GM23338 (cell line): Measurements from ENCODE around the gene TNNT3. TPM values are rescaled to one million over a fixed set of nuclear protein-coding genes. Genes with fewer than 3 reads are reported as not detected.

ENCODE experiments used
- ATAC-seq: fragments of 200-7000 bp; cut with Tn5 transposase; 3 replicates; pipeline ENCODE4 v1.9.1; 2020
- DNase-seq: peaks from one replicate; pipeline ENCODE4 v3.0.0-alpha.2; 2015; ENCODE audit warnings: low spot score
- H2AFZ ChIP-seq: fragments of 200-600 bp; sonication (generic); 2 replicates; pipeline ENCODE4 v1.8.0; 2016; ENCODE audit warnings: antibody characterized with exemption, mild to moderate bottlenecking, moderate library complexity
- H3F3A ChIP-seq: fragments of 200-600 bp; sonication (generic); replicated peaks from 2 replicates; pipeline ENCODE4 v1.8.0; 2017; ENCODE audit warnings: antibody characterized with exemption, mixed run types, low read depth
- H3K27ac ChIP-seq: fragments of 200-600 bp; sonication (generic); 2 replicates; pipeline ENCODE4 v1.6.1; 2016; ENCODE audit warnings: low read depth
- H3K27me3 ChIP-seq: fragments of 200-600 bp; sonication (generic); 2 replicates; pipeline ENCODE4 v1.8.0; 2016; ENCODE audit warnings: mild to moderate bottlenecking, mixed run types, moderate library complexity; ENCODE audit not compliant: insufficient read depth
- H3K36me3 ChIP-seq: fragments of 200-600 bp; sonication (generic); 2 replicates; pipeline ENCODE4 v1.8.0; 2016; ENCODE audit warnings: mild to moderate bottlenecking; ENCODE audit not compliant: insufficient read depth
- H3K4me1 ChIP-seq: fragments of 200-600 bp; sonication (generic); 2 replicates; pipeline ENCODE4 v1.8.0; 2016; ENCODE audit warnings: mild to moderate bottlenecking, moderate library complexity; ENCODE audit not compliant: insufficient read depth
- H3K4me2 ChIP-seq: fragments of 200-600 bp; sonication (generic); 2 replicates; pipeline ENCODE4 v1.7.1; 2017; ENCODE audit warnings: mixed run types
- H3K4me3 ChIP-seq: fragments of 200-600 bp; sonication (generic); 2 replicates; pipeline ENCODE4 v1.6.1; 2016; ENCODE audit warnings: mixed run types
- H3K79me2 ChIP-seq: fragments of 200-600 bp; sonication (generic); replicated peaks from 2 replicates; pipeline ENCODE4 v1.8.0; 2017; ENCODE audit warnings: mild to moderate bottlenecking; ENCODE audit not compliant: insufficient read depth
- H3K9me2 ChIP-seq: fragments of 200-600 bp; sonication (generic); 2 replicates; pipeline ENCODE4 v1.8.0; 2017; ENCODE audit not compliant: insufficient read depth
- H4K20me1 ChIP-seq: fragments of 200-600 bp; sonication (generic); replicated peaks from 2 replicates; pipeline ENCODE4 v1.8.0; 2017; ENCODE audit warnings: mild to moderate bottlenecking; ENCODE audit not compliant: insufficient read depth
- H3K27ac Mint-ChIP-seq: 2 replicates; pipeline ENCODE4 v1.8.0; 2020; ENCODE audit warnings: inconsistent platforms, mild to moderate bottlenecking, moderate library complexity, mixed read lengths
- H3K27me3 Mint-ChIP-seq: 3 replicates; pipeline ENCODE4 v1.8.0; 2022; ENCODE audit warnings: low read depth, mild to moderate bottlenecking, moderate library complexity, mixed read lengths, inconsistent platforms; ENCODE audit not compliant: insufficient read depth, poor library complexity
- H3K36me3 Mint-ChIP-seq: 3 replicates; pipeline ENCODE4 v1.8.0; 2021; ENCODE audit warnings: low read depth, mild to moderate bottlenecking, inconsistent platforms, moderate library complexity, mixed read lengths
- H3K4me1 Mint-ChIP-seq: 3 replicates; pipeline ENCODE4 v1.8.0; 2020; ENCODE audit warnings: mild to moderate bottlenecking, inconsistent platforms, mixed read lengths
- H3K4me3 Mint-ChIP-seq: 3 replicates; pipeline ENCODE4 v1.8.0; 2021; ENCODE audit warnings: moderate library complexity, mild to moderate bottlenecking, inconsistent platforms, mixed read lengths
- H3K9me3 Mint-ChIP-seq: 3 replicates; pipeline ENCODE4 v1.8.0; 2020; ENCODE audit warnings: moderate library complexity, mild to moderate bottlenecking, inconsistent platforms, mixed read lengths
- CREB1 ChIP-seq: fragments of 250-450 bp; sonication (Bioruptor Pico); IDR thresholded peaks from 2 replicates; pipeline ENCODE4 v1.5.0; 2020; ENCODE audit warnings: low read depth, mild to moderate bottlenecking, moderate library complexity
- CTCF ChIP-seq, 2 experiments: fragments of 200-600 bp in 1 of 2; sonication (generic) in 1 of 2; conservative IDR thresholded peaks; 2 replicates each; pipeline versions ENCODE4 v1.5.1 to v1.6.1; 2016 to 2017; ENCODE audit warnings: antibody characterized with exemption in 2 of 2, low read depth in 2 of 2, mild to moderate bottlenecking in 2 of 2, moderate library complexity in 1 of 2
- ETS1 ChIP-seq: IDR thresholded peaks from 2 replicates; pipeline ENCODE4 v1.6.1; 2016; ENCODE audit warnings: antibody characterized with exemption
- EZH2 ChIP-seq: fragments of 200-600 bp; sonication (generic); IDR thresholded peaks from one replicate; pipeline ENCODE4 v1.8.0; 2017; ENCODE audit warnings: antibody characterized with exemption, mild to moderate bottlenecking, low read depth; ENCODE audit not compliant: unreplicated experiment
- EZH2phosphoT487 ChIP-seq: fragments of 200-600 bp; sonication (generic); IDR thresholded peaks from one replicate; pipeline ENCODE4 v1.8.1; 2018; ENCODE audit warnings: antibody characterized with exemption; ENCODE audit not compliant: unreplicated experiment
- JUNB ChIP-seq: IDR thresholded peaks from one replicate; pipeline ENCODE4 v1.6.1; 2016; ENCODE audit warnings: antibody characterized with exemption; ENCODE audit not compliant: unreplicated experiment
- NANOG ChIP-seq: IDR thresholded peaks from 2 replicates; pipeline ENCODE4 v1.6.1; 2016; ENCODE audit warnings: antibody characterized with exemption, borderline replicate concordance
- POLR2AphosphoS5 ChIP-seq: IDR thresholded peaks from 2 replicates; pipeline ENCODE4 v1.6.1; 2016; ENCODE audit warnings: antibody characterized with exemption, low read depth
- REST ChIP-seq: IDR thresholded peaks from one replicate; pipeline ENCODE4 v1.6.1; 2018; ENCODE audit warnings: antibody characterized with exemption; ENCODE audit not compliant: unreplicated experiment
- STAT1 ChIP-seq: IDR thresholded peaks from one replicate; pipeline ENCODE4 v1.6.1; 2016; ENCODE audit warnings: antibody characterized with exemption; ENCODE audit not compliant: unreplicated experiment
- ZNF114 ChIP-seq: fragments of 250-450 bp; sonication (Bioruptor Pico); IDR thresholded peaks from 2 replicates; pipeline ENCODE4 v1.5.0; 2020; ENCODE audit warnings: mild to moderate bottlenecking, moderate library complexity
- polyA plus RNA-seq: library from polyadenylated mRNA; unstranded; fragments of >200 nt; fragmentation: Nextera tagmentation; extraction: Ambion mirVana; gene quantifications from 2 replicates; pipeline ENCODE4 v1.2.1, GENCODE V29; 2016
- total RNA-seq: library from RNA; depleted of rRNA; stranded (reverse); fragments of >200 nt; shearing (Covaris generic); gene quantifications from 2 replicates; pipeline ENCODE4 v1.2.3, GENCODE V29; 2014

TNNT3 gene
- total and polyA plus RNA-seq, 2 experiments from 2014 or later = not detected

- TF ChIP-seq STAT1 (no peak), POLR2AphosphoS5 (no peak), NANOG (no peak), EZH2 (no peak), CTCF (conservative IDR thresholded peaks at IDR 0.05; ENCODE audit: low read depth in 2 of 2) (no peak), REST (no peak), CREB1 (CRISPR knock-in tag) (no peak), JUNB (no peak), ZNF114 (CRISPR knock-in tag) (no peak)
These were observed 59.4 kb downstream of the TNNT3 start (continued) for GRCh38 chr11:1978720-1979473.

GRCh38 chr11:1979607-1980006 lies 60.1 kb downstream of the TNNT3 start:
- Mint-ChIP-seq H3K4me3 (no peak overlapping the region), H3K27ac (no peak overlapping the region), H3K36me3 (no peaks in the 10 kb centered on the region), H3K4me1 (no peaks in the 10 kb centered on the region), H3K27me3 (no peaks in the 10 kb centered on the region), H3K9me3 (no peaks in the 10 kb centered on the region)
- DNase-seq = no peak
- Histone ChIP-seq H3K79me2 (no peaks in the 10 kb centered on the region), H3K4me2 (no peak overlapping the region), H3F3A (no peaks in the 10 kb centered on the region), H3K36me3 (no peaks in the 10 kb centered on the region), H4K20me1 (no peaks in the 10 kb centered on the region), H3K9me2 (no peaks in the 10 kb centered on the region), H2AFZ (no peak overlapping the region), H3K4me3 (no peak overlapping the region), H3K4me1 (no peaks in the 10 kb centered on the region), H3K27me3 (no peaks in the 10 kb centered on the region), H3K27ac (no peak overlapping the region)
- TF ChIP-seq CTCF (conservative IDR thresholded peaks at IDR 0.05; ENCODE audit: low read depth in 2 of 2) (no peak), NANOG (no peak), EZH2phosphoT487 (no peak), ETS1 (no peak), CREB1 (CRISPR knock-in tag) (no peak), REST (no peak), JUNB (no peak), STAT1 (no peak)
- no peak for ATAC-seq
